ENCODE measurements around the gene ATN1.
"Not testable (repeated sequence)": the region's sequence is repeated elsewhere in the genome, so short reads cannot be mapped to it uniquely, and the experiment has no call there.

Gene ATN1

GRCh38 chr12:6905414-6906040 is 22.2 kb upstream of the ATN1 start:
- DNase-seq, result no peak

GRCh38 chr12:6908141-6908540 is 19.6 kb upstream of the ATN1 start:
- DNase-seq, result not testable (repeated sequence)

DNA sequence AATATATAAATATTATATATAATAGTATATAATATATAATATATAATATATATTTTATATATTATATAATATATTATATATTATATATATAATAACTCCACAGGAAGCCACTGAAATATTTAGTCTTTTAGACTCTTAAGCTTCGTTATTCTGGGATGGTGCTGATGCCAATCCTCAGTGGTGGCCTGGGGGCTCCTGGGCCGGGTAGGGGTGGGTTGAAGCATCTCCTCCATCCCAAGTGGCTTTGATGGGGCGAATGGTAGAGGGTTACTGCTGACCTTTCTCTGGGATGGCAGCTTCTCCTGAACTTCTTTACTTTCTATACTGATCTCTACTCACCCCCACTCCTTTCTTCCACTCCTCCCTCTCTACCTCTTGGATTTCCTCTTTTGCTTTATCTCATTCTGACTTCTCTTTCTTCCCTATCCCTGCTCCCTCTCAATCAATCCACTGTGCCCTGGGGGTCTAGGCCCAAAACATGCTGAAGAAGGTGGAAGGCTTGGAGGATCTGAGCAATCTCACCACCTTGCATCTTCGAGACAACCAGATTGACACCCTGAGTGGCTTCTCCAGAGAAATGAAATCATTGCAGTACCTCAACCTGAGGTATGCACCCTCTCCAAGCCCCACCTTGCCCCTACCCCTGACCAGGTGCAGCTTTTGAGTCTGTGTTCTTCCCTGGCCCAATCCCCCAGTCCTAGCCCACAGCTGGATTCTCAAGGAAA is 18.2 kb upstream of the ATN1 start:
- no peak for DNase-seq

- no peak for DNase-seq
Measured at GRCh38 chr12:6912164-6912935, 15.4 kb upstream of the ATN1 start.

- DNase-seq, result peak; percentile 89
Measured at GRCh38 chr12:6914246-6914946, 13.4 kb upstream of the ATN1 start, which contains the start of gene ENO2. Gene ENO2, plus strand, starts transcription at chr12:6914580. Its CDS starts 1,253 bp downstream, at chr12:6915833.

DNA sequence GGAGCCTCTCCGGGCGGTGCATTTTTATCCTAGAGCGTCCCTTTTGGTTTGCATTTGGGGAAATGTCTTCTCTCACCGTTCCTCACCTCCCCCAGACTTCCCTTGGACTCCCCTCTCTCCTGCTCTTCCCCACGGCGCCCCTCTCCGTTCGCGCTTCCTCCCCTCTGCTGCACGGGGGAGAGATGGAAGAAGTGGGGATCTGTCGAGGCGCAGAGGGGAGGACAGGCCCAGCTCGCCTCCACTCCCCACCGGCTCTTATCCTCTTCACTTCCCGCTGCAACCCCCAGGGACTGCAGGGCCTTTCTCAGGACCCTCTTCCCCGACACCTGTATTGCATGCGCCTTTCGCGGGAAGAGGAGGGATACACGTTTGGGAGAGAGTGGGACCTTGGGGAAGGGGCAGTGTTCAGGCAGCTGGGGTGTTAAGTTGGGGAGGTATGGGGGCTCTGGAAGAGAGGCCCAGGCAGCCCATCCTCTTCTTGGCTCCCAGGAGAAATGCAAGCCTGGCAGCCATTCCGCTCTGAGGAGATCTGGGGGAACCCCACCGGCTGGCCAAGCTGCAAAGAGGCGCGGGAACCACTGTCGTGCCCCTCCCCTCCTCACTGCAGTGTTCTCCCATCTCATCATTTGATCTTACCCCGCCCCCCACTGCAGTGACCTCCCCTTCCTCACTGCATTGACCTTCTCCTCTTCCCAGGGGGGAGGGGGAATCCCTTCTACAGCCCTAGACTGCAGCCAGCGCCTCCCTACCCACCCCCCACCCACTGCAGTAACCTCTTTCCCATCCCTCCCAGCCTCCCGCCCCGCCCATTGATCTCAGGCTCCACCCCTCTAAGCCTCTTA is 12.6 kb upstream of the ATN1 start:
- DNase-seq, result peak; percentile 28

- no peak for DNase-seq
Measured at GRCh38 chr12:6915789-6916285, 11.9 kb upstream of the ATN1 start.

DNA sequence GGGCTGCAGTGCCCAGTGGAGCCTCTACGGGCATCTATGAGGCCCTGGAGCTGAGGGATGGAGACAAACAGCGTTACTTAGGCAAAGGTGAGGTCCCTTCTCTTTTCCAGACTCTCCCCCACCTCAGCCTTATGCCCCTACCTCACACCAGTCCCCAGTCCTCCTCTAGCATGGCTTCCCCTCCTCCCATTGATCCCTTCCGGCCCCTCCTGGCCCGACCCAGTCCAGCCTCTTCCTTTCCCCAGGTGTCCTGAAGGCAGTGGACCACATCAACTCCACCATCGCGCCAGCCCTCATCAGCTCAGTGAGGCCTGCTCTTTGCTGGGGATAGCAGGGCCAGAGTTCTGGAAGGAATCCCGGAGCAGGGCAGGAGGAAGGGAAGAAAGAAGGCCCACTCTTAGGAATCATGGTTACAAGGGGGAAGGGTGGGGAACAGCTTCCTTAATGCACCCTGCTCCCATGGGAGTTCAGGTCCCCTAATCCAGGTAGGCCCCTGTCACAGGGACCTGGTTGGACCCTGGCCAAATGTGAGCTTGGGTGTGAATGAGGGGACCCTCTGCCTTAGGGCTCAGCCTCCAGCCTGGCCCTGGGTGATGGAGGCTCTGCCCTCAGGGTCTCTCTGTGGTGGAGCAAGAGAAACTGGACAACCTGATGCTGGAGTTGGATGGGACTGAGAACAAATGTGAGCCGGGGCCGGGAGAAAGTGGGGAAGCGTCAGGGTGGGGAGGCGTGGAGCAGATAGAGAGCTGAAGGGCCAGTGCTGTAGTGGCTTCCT is 11.1 kb upstream of the ATN1 start:
- no peak for DNase-seq

DNA sequence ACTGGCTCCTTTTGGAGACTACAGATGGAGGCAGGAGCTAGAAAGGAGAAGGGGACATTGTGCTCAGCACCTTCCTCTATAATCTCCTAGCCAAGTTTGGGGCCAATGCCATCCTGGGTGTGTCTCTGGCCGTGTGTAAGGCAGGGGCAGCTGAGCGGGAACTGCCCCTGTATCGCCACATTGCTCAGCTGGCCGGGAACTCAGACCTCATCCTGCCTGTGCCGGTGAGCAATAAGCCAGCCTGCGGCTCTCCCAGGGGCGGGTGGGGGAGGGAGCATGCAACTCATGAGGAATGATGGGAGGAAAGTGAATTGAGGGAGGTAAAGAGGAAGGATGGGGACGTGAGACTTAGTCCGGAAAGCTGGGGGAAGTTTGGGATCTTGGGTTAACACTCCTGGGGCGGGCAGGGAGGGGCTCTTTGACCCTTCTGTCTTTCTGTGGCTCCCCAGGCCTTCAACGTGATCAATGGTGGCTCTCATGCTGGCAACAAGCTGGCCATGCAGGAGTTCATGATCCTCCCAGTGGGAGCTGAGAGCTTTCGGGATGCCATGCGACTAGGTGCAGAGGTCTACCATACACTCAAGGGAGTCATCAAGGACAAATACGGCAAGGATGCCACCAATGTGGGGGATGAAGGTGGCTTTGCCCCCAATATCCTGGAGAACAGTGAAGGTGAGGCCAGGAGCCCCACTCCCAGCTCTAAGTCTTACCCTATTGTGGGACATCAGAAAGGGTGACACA is 10.1 kb upstream of the ATN1 start:
- no peak for DNase-seq

- no peak for DNase-seq
Measured at GRCh38 chr12:6919588-6919987, 8.2 kb upstream of the ATN1 start.

DNA sequence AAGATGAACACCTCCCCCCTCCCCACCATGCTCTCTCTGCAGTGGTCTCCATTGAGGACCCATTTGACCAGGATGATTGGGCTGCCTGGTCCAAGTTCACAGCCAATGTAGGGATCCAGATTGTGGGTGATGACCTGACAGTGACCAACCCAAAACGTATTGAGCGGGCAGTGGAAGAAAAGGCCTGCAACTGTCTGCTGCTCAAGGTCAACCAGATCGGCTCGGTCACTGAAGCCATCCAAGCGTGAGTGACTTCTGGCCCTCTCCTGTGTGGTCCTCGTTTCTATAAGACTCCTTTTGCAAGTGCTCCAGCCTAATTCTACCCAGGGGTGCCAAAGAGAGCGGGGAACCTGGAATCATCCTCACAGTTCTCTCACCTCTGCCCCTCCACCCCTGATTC is 6.2 kb upstream of the ATN1 start:
- DNase-seq, result no peak

- no peak for DNase-seq
Measured at GRCh38 chr12:6921996-6922946, 5.5 kb upstream of the ATN1 start.

DNA sequence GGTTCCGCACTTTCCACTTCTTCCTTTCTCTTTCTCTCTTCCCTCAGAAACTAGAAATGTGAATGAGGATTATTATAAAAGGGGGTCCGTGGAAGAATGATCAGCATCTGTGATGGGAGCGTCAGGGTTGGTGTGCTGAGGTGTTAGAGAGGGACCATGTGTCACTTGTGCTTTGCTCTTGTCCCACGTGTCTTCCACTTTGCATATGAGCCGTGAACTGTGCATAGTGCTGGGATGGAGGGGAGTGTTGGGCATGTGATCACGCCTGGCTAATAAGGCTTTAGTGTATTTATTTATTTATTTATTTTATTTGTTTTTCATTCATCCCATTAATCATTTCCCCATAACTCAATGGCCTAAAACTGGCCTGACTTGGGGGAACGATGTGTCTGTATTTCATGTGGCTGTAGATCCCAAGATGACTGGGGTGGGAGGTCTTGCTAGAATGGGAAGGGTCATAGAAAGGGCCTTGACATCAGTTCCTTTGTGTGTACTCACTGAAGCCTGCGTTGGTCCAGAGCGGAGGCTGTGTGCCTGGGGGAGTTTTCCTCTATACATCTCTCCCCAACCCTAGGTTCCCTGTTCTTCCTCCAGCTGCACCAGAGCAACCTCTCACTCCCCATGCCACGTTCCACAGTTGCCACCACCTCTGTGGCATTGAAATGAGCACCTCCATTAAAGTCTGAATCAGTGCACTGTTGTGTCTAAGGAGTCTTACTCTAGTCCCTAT is 4.6 kb upstream of the ATN1 start:
- no peak for DNase-seq

DNA sequence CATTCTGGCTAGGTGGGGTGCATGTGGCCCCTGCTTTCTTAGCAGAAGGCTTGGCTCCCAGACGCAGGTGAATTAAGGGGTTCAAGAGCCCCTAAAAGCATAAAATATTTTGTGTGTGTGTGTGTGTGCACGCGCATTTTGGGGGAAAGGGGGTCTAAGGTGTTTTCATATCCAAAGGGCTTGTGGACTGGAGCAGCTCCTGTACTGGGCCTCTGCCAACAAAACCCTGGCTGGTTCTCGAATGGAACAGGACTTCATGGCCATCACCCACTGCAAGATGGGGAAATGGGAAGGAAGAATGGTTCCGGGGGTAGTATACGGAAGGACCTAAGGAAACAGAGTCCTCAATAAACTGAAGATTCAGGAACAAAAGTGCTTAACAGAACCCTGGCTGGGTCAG is 3.9 kb upstream of the ATN1 start:
- DNase-seq, result no peak

GRCh38 chr12:6925239-6925539 is 2.6 kb upstream of the ATN1 start:
- no peak for DNase-seq

GRCh38 chr12:6925540-6926279 is 2.0 kb upstream of the ATN1 start:
- DNase-seq, result no peak

- DNase-seq, result peak; percentile 43
Measured at GRCh38 chr12:6928022-6928702, 403 bp downstream of the ATN1 start.
